ENCODE results near the gene RBM23.

GRCh38 chr14:22864979-22865378 lies 54.0 kb downstream of the RBM23 start:
- TF ChIP-seq ZNF274 (IDR thresholded peaks at IDR 0.05; ENCODE audit: low read depth, low read length) (no peak), SUZ12 (IDR thresholded peaks at IDR 0.05; ENCODE audit: extremely low read depth, insufficient read depth, insufficient read length) (no peak), YY1 (IDR thresholded peaks at IDR 0.05; ENCODE audit: insufficient read depth, insufficient read length) (no peak)

Measured in NT2/D1 (cell line).